Astrocyte of the cerebellum (primary cell): ENCODE results near the gene TSPAN4.

ENCODE experiments used
- DNase-seq: peaks from one replicate; pipeline ENCODE4 v3.0.0-alpha.2; 2011; ENCODE audit warnings: low read depth
- H3K4me3 ChIP-seq: 2 replicates; pipeline ENCODE4 v1.5.1; 2011; ENCODE audit warnings: mild to moderate bottlenecking, low read depth, low read length, moderate library complexity
- CTCF ChIP-seq: IDR thresholded peaks from 2 replicates; pipeline ENCODE4 v1.5.1; 2012; ENCODE audit warnings: low read length, low read depth, moderate library complexity, mild to moderate bottlenecking; ENCODE audit errors: missing control alignments
- in situ Hi-C: cut with HindIII; loops from 2 replicates; pipeline ENCODE4 v1.10.0; 2017; ENCODE audit warnings: low sequenced_read_pairs

Gene TSPAN4

DNA sequence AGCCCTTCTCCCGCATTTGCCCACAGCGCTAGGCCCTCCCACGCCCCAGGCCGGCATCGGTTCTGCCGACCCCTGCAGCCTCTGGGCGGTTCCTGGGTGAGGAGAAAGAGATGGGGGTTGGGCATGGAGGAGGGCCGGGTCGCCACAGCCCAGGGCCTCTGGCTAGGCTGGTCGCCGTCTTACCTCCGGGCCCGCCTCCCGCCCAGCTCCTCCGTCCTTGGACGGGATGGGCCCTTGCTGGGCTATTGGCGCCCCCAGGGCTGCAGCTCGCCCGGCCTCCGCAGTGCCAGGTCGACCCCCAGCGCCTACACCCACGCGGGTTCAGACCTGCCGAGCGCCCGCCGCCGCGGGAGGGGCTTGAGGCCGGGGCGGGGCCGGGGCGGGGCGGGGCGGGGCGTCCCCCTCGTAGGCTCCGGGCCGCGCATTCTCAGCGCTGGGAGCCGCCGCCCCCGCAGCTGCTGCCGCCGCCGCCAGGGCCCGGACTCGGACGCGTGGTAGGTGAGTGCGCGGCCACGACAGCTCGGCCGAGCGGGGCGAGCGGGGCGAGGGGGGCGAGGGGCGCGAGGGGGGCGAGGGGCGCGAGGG, 10.0 kb upstream of the TSPAN4 start, which contains the start of gene CD151:
TSS of gene CD151 (plus strand) at position 424 of the 585 bp plus-strand sequence. CDS start 3,118 bp downstream, outside the sequence.
- peak within 1 kb of the TSS; percentile 72 for H3K4me3 ChIP-seq
- DNase-seq: no peak
- no peak for TF ChIP-seq CTCF
- in situ Hi-C loops: no loop called here

DNA sequence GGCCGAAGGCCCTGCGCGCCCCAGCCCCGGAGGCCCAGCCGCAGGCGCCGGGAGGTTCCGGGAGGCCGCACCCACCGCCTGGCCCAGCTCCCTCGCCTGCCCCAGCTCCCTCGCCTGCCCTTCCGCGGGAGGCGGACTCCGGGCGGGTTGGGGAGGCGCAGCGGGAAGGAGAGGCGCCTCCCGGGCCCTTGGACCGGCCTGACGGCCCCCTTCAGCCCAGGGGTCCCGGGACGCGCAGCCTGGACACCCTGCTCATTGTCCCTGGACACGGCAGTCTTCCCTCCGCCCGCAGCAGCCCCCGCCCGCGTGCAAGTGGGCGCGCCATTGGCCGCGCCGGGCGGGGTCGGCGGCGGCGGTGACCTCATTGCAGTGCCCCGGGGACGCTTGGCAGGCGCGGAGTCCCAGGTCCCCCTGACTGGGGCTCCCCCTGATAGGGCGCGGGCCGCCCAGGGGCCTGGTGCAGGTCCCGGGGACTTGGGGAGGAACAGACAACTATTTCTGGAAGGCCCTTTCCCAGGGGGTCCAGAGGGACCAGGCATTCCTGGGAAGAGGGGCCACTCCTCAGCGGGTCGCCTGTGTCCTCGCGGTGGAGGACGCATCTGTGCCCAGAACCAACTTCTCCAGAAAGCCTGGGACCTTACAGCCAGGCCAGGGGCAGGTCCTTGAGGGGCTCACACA, 9.4 kb upstream of the TSPAN4 start:
- TF ChIP-seq CTCF: no peak
- peak overlapping the region; percentile 72 for H3K4me3 ChIP-seq
- DNase-seq: no peak
- in situ Hi-C loops: no loop called here

GRCh38 chr11:833849-834311, 8.8 kb upstream of the TSPAN4 start:
- peak overlapping the region; percentile 72 for H3K4me3 ChIP-seq
- DNase-seq: no peak
- no peak for TF ChIP-seq CTCF
- in situ Hi-C loops: no loop called here

DNA sequence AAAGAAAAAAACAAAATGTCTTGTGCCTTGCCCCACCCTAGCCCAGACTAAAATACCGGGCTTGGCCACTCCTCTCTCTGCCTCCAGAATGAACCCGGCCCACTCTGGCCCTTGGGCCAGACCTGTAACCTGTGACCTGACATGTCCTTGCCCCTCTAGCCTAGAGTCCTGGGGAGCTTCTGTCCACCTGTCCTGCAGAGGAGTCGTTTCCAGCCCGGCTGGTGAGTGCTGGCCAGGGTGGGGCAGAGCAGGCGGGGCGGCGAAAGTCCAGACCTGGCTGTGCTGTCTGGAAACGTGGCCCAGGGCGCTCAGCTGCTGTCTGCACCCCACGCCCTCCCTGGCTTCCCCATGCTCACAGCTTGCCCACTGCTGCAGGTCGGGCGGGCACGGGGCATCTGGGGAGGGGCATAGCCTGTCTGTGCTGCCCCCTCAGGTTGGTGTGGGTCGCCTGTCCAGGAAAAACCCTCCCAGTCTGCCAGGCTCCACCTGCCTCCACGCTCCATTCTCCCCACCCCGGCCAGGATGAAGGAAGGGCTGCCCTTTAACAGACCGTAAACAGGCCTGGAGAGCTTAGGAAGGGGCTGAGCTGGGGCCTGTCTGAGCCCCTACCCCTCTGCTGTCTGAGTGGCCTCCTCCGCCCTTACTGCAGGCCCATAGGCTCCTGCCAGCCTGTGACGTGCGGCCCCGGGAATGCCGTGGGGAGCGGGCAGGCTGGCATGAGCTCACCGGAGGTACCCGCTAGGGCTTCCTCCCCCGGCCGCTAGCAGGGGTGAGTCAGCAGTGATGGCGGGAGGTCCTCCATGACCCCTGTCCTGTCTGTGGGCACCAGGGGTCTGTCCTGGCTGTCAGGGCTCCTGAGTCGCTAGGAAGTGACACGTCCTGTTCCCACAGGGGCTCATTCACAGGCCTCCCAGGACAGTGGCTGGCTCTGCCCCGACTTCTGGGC, 8.0 kb upstream of the TSPAN4 start:
- DNase-seq: no peak
- in situ Hi-C loops: no loop called here
- no peak for TF ChIP-seq CTCF
- H3K4me3 ChIP-seq: peak overlapping the region; percentile 72

DNA sequence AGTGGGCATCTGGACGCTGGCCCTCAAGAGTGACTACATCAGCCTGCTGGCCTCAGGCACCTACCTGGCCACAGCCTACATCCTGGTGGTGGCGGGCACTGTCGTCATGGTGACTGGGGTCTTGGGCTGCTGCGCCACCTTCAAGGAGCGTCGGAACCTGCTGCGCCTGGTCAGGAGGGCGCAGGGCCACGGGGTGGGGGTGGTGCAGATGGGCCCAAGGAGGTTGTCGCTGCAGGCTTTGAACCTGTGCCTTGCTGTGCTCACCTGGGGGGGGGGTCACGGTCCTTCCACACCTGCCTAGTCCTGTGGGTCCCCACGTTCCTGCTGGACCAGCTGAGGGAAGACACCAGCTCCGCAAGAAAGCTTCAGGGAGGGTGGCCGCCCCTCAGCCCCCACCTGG, 6.4 kb upstream of the TSPAN4 start:
- no peak overlapping the region for H3K4me3 ChIP-seq
- TF ChIP-seq CTCF: no peak
- in situ Hi-C loops: no loop called here
- no peak for DNase-seq

DNA sequence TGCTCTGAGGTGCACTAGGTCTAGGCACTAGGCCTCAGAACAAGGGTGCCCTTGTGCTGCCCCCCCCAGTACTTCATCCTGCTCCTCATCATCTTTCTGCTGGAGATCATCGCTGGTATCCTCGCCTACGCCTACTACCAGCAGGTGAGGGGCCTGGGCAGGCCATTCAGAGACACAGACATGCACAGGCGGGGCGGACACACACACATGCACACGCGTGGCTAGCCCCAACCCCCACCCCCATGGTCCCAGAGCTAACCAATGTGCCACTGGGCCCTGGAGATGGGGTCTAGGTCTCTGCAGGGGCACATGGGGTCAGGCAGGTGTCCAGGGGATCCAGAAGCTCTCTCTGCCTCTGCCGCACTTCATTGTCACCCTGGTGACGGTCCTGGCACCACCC, 6.0 kb upstream of the TSPAN4 start:
- DNase-seq: no peak
- H3K4me3 ChIP-seq: no peak overlapping the region
- TF ChIP-seq CTCF: no peak
- in situ Hi-C loops: no loop called here
